ENCODE measurements around the gene BMP7.

The BMP7 gene

DNA sequence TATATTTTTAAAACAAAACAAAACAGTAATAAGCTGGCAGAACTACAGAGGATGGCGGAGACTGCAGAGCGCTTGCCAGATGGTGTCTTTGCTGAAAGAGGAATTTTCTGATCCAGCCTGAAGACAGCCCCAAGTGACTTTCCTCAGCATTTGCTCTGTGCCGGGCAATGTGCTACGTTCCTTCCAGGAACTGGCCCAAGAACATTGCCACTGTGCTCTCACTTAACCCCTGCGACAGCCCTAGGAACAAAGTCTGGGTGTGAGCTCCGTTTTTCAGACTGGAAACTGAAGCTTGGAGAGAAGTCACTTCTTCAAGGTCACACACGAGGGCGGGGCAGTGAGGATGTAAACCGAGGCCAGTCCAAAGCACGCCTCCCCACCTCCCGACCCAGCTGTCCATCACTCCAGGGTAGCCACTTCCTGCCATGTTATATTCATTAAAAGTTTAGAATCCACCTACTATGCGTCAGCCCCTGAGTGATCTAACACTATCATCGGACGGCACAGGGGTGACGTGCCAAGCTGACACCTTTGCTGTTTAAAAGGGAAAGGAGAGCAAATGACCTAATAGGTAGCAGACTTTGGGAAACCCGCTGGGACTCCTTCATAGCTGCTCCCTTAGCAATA, 22.3 kb upstream of the BMP7 start:
- H3K27ac ChIP-seq (replicated peaks; ENCODE audit: low read length) = no peak overlapping the region
- peak overlapping the region; percentile 6 for H3K18ac ChIP-seq (ENCODE audit: low read length)

GRCh38 chr20:57287901-57288300, 21.5 kb upstream of the BMP7 start:
- Histone ChIP-seq H3K9ac (ENCODE audit: low read depth, low read length, poor library complexity) (no peak overlapping the region), H3K79me1 (ENCODE audit: low read depth, low read length) (no peaks in the 10 kb centered on the region), H3K4me3 (ENCODE audit: low read length in 2 of 2) (no peak overlapping the region), H3K27ac (replicated peaks; ENCODE audit: low read length) (peak overlapping the region; percentile 3), H2BK15ac (ENCODE audit: low read length) (no peak overlapping the region), H2BK120ac (ENCODE audit: low read depth, low read length) (no peak overlapping the region), H3K14ac (ENCODE audit: low read length) (no peak overlapping the region), H3K36me3 (replicated peaks in 1 of 2; ENCODE audit: control insufficient read depth in 2 of 2, insufficient read depth in 2 of 2, low read length in 2 of 2) (no peaks in the 10 kb centered on the region), H4K91ac (ENCODE audit: low read depth, low read length, poor library complexity) (no peak overlapping the region), H2BK5ac (ENCODE audit: low read length) (no peak overlapping the region), H2BK12ac (ENCODE audit: low read length) (no peak overlapping the region), H3K4ac (ENCODE audit: low read length) (no peak overlapping the region), H4K8ac (ENCODE audit: low read depth, low read length) (no peak overlapping the region), H2AFZ (ENCODE audit: low read length) (no peak overlapping the region), H3K27me3 (ENCODE audit: control insufficient read depth in 3 of 3, insufficient read depth in 3 of 3, low read depth in 1 of 3, low read length in 3 of 3) (no peaks in the 10 kb centered on the region), H3K9me3 (replicated peaks in 1 of 2; ENCODE audit: control insufficient read depth in 2 of 2, insufficient read depth in 1 of 2, low read depth in 1 of 2, low read length in 2 of 2) (peaks cover 0 to 6% of the 10 kb centered on the region in 2 donors), H3K18ac (ENCODE audit: low read length) (peak overlapping the region; percentile 39), H3K4me1 (ENCODE audit: control insufficient read depth in 2 of 2, insufficient read depth in 1 of 2, low read depth in 1 of 2, low read length in 2 of 2) (peaks cover 48 to 55% of the 10 kb centered on the region in 2 donors), H3K23ac (ENCODE audit: low read depth, low read length, poor library complexity) (no peak overlapping the region), H2AK5ac (ENCODE audit: low read depth, low read length) (peak overlapping the region; percentile 5), H3K4me2 (ENCODE audit: insufficient read depth, low read length, poor library complexity, severe bottlenecking) (no peak overlapping the region)
- no peak for DNase-seq (ENCODE audit: low spot score)
- no CpG with 5 or more reads among the region's 6 CpGs for WGBS, 2 donors (ENCODE audit: extremely low coverage in 2 of 2, insufficient read length in 2 of 2, insufficient replicate concordance in 1 of 2)

More for the DNA sequence above, 22.3 kb upstream of the BMP7 start:
- no peak overlapping the region for H2AFZ ChIP-seq (ENCODE audit: low read length)
- no peaks in the 10 kb centered on the region for H3K36me3 ChIP-seq (replicated peaks in 1 of 2; ENCODE audit: control insufficient read depth in 2 of 2, insufficient read depth in 2 of 2, low read length in 2 of 2)
- no peak for DNase-seq (ENCODE audit: low spot score)
- H3K4ac ChIP-seq (ENCODE audit: low read length) = no peak overlapping the region
- peaks cover 0 to 6% of the 10 kb centered on the region in 2 donors for H3K9me3 ChIP-seq (replicated peaks in 1 of 2; ENCODE audit: control insufficient read depth in 2 of 2, insufficient read depth in 1 of 2, low read depth in 1 of 2, low read length in 2 of 2)
- peak overlapping the region; percentile 21 for H2BK120ac ChIP-seq (ENCODE audit: low read depth, low read length)
- H2BK12ac ChIP-seq (ENCODE audit: low read length) = no peak overlapping the region
- no peak overlapping the region for H3K23ac ChIP-seq (ENCODE audit: low read depth, low read length, poor library complexity)
- H3K14ac ChIP-seq (ENCODE audit: low read length) = no peak overlapping the region
- H2BK15ac ChIP-seq (ENCODE audit: low read length) = no peak overlapping the region
- no CpG with 5 or more reads among the region's 16 CpGs for WGBS, 2 donors (ENCODE audit: extremely low coverage in 2 of 2, insufficient read length in 2 of 2, insufficient replicate concordance in 1 of 2)
- no peaks in the 10 kb centered on the region for H3K27me3 ChIP-seq (ENCODE audit: control insufficient read depth in 3 of 3, insufficient read depth in 3 of 3, low read depth in 1 of 3, low read length in 3 of 3)
- no peak overlapping the region for H2BK5ac ChIP-seq (ENCODE audit: low read length)
- H3K79me1 ChIP-seq (ENCODE audit: low read depth, low read length) = no peaks in the 10 kb centered on the region
- peak overlapping the region; percentile 16 for H2AK5ac ChIP-seq (ENCODE audit: low read depth, low read length)
- no peak overlapping the region for H4K91ac ChIP-seq (ENCODE audit: low read depth, low read length, poor library complexity)
- no peak overlapping the region for H4K8ac ChIP-seq (ENCODE audit: low read depth, low read length)
- H3K4me2 ChIP-seq (ENCODE audit: insufficient read depth, low read length, poor library complexity, severe bottlenecking) = no peak overlapping the region
- no peak overlapping the region for H3K4me3 ChIP-seq (ENCODE audit: low read length in 2 of 2)
- peaks cover 44 to 51% of the 10 kb centered on the region in 2 donors for H3K4me1 ChIP-seq (ENCODE audit: control insufficient read depth in 2 of 2, insufficient read depth in 1 of 2, low read depth in 1 of 2, low read length in 2 of 2)
- no peak overlapping the region for H3K9ac ChIP-seq (ENCODE audit: low read depth, low read length, poor library complexity)

GRCh38 chr20:57287007-57287880, 20.8 kb upstream of the BMP7 start:
- Histone ChIP-seq H2BK12ac (ENCODE audit: low read length) (peak overlapping the region; percentile 25), H3K4me2 (ENCODE audit: insufficient read depth, low read length, poor library complexity, severe bottlenecking) (no peak overlapping the region), H3K14ac (ENCODE audit: low read length) (no peak overlapping the region), H3K9me3 (replicated peaks in 1 of 2; ENCODE audit: control insufficient read depth in 2 of 2, insufficient read depth in 1 of 2, low read depth in 1 of 2, low read length in 2 of 2) (peaks cover 0 to 6% of the 10 kb centered on the region in 2 donors), H2BK5ac (ENCODE audit: low read length) (no peak overlapping the region), H3K4me1 (ENCODE audit: control insufficient read depth in 2 of 2, insufficient read depth in 1 of 2, low read depth in 1 of 2, low read length in 2 of 2) (peaks cover 46 to 61% of the 10 kb centered on the region in 2 donors), H2AK5ac (ENCODE audit: low read depth, low read length) (no peak overlapping the region), H4K8ac (ENCODE audit: low read depth, low read length) (peak overlapping the region; percentile 26), H4K91ac (ENCODE audit: low read depth, low read length, poor library complexity) (no peak overlapping the region), H3K9ac (ENCODE audit: low read depth, low read length, poor library complexity) (no peak overlapping the region), H2BK120ac (ENCODE audit: low read depth, low read length) (peak overlapping the region; percentile 76), H3K23ac (ENCODE audit: low read depth, low read length, poor library complexity) (no peak overlapping the region), H2AFZ (ENCODE audit: low read length) (peak overlapping the region; percentile 53), H3K18ac (ENCODE audit: low read length) (peak overlapping the region; percentile 66), H3K4me3 (ENCODE audit: low read length in 2 of 2) (no peak overlapping the region), H2BK15ac (ENCODE audit: low read length) (no peak overlapping the region), H3K4ac (ENCODE audit: low read length) (no peak overlapping the region), H3K27ac (replicated peaks; ENCODE audit: low read length) (peak overlapping the region; percentile 69), H3K27me3 (ENCODE audit: control insufficient read depth in 3 of 3, insufficient read depth in 3 of 3, low read depth in 1 of 3, low read length in 3 of 3) (no peaks in the 10 kb centered on the region), H3K79me1 (ENCODE audit: low read depth, low read length) (no peaks in the 10 kb centered on the region), H3K36me3 (replicated peaks in 1 of 2; ENCODE audit: control insufficient read depth in 2 of 2, insufficient read depth in 2 of 2, low read length in 2 of 2) (no peaks in the 10 kb centered on the region)
- no peak for DNase-seq (ENCODE audit: low spot score)
- WGBS, 2 donors (ENCODE audit: extremely low coverage in 2 of 2, insufficient read length in 2 of 2, insufficient replicate concordance in 1 of 2) = no CpG with 5 or more reads among the region's 14 CpGs

- Histone ChIP-seq H3K14ac (ENCODE audit: low read length) (no peak overlapping the region), H3K9me3 (replicated peaks in 1 of 2; ENCODE audit: control insufficient read depth in 2 of 2, insufficient read depth in 1 of 2, low read depth in 1 of 2, low read length in 2 of 2) (no peaks in the 10 kb centered on the region), H2BK12ac (ENCODE audit: low read length) (no peak overlapping the region), H3K18ac (ENCODE audit: low read length) (peak overlapping the region; percentile 91), H2BK120ac (ENCODE audit: low read depth, low read length) (no peak overlapping the region), H3K9ac (ENCODE audit: low read depth, low read length, poor library complexity) (no peak overlapping the region), H2AK5ac (ENCODE audit: low read depth, low read length) (peak overlapping the region; percentile 33), H3K4ac (ENCODE audit: low read length) (no peak overlapping the region), H2BK5ac (ENCODE audit: low read length) (peak overlapping the region; percentile 1), H2AFZ (ENCODE audit: low read length) (no peak overlapping the region), H2BK15ac (ENCODE audit: low read length) (peak overlapping the region; percentile 7), H3K27ac (replicated peaks; ENCODE audit: low read length) (peak overlapping the region; percentile 93), H3K79me1 (ENCODE audit: low read depth, low read length) (no peaks in the 10 kb centered on the region), H4K91ac (ENCODE audit: low read depth, low read length, poor library complexity) (no peak overlapping the region), H3K23ac (ENCODE audit: low read depth, low read length, poor library complexity) (no peak overlapping the region), H4K8ac (ENCODE audit: low read depth, low read length) (no peak overlapping the region), H3K36me3 (replicated peaks in 1 of 2; ENCODE audit: control insufficient read depth in 2 of 2, insufficient read depth in 2 of 2, low read length in 2 of 2) (no peaks in the 10 kb centered on the region), H3K27me3 (ENCODE audit: control insufficient read depth in 3 of 3, insufficient read depth in 3 of 3, low read depth in 1 of 3, low read length in 3 of 3) (no peaks in the 10 kb centered on the region), H3K4me2 (ENCODE audit: insufficient read depth, low read length, poor library complexity, severe bottlenecking) (no peak overlapping the region), H3K4me1 (ENCODE audit: control insufficient read depth in 2 of 2, insufficient read depth in 1 of 2, low read depth in 1 of 2, low read length in 2 of 2) (peaks cover 44 to 69% of the 10 kb centered on the region in 2 donors), H3K4me3 (ENCODE audit: low read length in 2 of 2) (no peak overlapping the region)
- WGBS, 2 donors (ENCODE audit: extremely low coverage in 2 of 2, insufficient read length in 2 of 2, insufficient replicate concordance in 1 of 2) = no CpG with 5 or more reads among the region's 7 CpGs
- no peak for DNase-seq (ENCODE audit: low spot score)
Observed at GRCh38 chr20:57283860-57284259, 17.4 kb upstream of the BMP7 start.

Measured in neuronal stem cell (in vitro differentiated cells).